Stimulated activated CD4-positive, alpha-beta T cell treated with anti-CD3 and anti-CD28 coated beads, Interleukin-2, amount 100 ng/mL, for 48 hours (primary cell): ENCODE measurements around the gene SYT8.
"Not testable (repeated sequence)": the region's sequence is repeated elsewhere in the genome, so short reads cannot be mapped to it uniquely, and the experiment has no call there.

Experiments used
- DNase-seq, 2 donors: peaks; one replicate each; pipeline ENCODE4 v3.0.0-alpha.2; 2020

SYT8 gene, protein sequence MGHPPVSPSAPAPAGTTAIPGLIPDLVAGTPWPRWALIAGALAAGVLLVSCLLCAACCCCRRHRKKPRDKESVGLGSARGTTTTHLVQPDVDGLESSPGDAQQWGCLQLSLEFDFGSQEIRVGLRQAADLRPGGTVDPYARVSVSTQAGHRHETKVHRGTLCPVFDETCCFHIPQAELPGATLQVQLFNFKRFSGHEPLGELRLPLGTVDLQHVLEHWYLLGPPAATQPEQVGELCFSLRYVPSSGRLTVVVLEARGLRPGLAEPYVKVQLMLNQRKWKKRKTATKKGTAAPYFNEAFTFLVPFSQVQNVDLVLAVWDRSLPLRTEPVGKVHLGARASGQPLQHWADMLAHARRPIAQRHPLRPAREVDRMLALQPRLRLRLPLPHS

DNA sequence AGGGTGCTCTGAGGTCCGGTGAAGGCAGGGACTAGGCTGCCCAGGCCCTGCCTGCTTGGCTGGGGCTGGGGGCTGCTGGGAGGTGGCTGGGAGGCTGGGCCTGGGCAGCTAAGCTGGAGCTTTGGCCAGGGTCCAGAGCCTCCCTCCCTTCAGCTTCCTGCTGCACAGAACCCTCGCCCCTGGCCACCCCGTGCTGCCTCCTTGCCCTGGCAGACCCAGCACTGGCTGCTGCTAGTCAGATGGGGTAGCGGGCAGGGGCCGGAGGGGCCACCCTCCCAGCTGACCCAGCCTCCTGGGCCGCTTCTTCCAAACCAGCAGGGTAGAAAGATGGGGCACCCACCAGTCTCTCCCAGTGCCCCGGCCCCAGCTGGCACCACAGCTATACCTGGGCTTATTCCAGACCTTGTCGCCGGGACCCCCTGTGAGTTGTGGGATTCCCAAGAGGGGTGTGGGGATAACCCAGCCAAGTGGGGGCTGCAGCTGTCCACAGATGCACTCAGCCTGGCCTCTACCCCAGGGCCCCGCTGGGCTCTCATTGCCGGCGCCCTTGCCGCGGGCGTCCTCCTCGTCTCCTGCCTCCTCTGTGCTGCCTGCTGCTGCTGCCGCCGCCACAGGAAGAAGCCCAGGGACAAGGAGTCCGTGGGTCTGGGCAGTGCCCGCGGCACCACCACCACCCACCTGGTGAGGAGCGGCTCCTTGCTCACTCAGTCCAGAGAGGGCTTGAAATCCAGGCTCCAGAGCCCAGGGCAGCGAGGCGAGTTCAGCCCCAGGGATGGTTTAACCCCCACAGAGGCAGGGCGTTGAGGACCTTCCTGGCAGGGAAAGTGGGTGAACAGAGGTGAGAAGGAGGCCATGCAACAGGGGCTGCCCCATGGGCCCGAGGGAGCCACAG, at the start of gene SYT8:
TSS of gene SYT8 (plus strand) at position 212 of the 892 bp plus-strand sequence. CDS start at position 328, 116 bp downstream.
- DNase-seq, result no peak

DNA sequence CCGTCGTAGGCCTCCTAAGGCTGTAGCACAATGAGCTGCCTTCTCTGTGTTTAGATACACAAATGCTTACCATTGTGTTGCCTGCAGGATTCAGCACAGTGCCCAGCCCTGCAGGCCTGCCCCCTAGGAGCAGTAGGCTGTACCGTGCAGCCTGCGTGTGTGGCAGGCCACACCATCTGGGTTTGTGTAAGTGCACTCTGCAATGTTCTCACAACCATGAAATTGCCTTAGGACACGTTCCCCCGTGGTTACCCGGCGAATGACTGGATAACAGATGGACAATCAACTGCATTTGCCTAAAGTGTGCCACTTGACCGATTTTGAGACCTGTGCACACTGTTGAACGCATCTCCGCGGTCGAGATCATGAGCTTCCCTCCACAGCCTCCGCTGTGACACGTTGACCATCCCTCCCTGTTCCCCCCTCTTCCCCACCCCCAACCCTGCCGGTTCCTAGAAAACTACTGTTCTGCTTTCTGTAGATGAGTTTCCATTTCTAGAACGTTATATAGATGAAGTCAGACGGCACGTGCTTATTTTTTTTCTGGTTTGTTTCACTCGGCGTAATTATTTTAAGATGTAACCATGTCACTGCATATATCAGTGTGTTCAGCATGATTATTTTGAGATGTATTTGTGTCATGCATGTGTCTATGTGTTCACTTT, 48.9 kb upstream of the SYT8 start:
- DNase-seq, result no peak

DNA sequence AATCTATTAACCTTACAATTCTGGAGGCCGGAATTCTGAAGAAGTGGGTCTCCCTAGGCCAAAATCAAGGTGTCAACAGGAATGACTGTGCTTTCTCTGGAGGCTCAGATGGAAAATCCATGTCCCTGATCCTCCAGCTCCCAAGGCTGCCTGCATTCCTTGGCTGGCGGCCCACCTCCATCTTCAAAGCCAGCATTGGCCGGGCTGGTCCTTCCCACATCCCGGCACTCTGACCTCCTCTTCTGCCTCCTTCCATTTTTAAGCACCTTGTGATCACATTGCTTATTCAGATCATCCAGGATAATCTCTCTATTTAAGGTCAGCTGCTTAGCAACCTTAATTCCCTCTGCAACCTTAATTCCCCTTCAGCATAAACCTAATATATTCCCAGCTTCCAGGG, 48.3 kb upstream of the SYT8 start:
- no peak for DNase-seq

DNA sequence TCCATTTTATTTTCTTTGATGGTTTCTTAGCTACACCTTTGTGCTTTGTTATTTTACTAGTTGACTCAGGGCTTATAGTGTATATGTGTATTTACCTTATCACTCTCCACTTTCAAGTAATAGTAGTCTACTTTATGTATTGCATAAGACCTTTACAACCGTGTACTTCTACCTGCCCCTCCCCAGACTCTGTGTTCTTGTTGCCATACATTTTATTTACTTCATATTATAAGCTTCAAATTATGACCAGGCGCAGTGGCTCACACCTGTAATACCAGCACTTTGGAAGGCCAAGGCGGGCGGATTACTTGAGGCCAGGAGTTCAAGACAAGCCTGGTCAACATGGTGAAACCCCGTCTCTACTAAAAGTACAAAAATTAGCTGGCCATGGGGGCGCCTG, 42.9 kb upstream of the SYT8 start:
- no peak for DNase-seq

DNA sequence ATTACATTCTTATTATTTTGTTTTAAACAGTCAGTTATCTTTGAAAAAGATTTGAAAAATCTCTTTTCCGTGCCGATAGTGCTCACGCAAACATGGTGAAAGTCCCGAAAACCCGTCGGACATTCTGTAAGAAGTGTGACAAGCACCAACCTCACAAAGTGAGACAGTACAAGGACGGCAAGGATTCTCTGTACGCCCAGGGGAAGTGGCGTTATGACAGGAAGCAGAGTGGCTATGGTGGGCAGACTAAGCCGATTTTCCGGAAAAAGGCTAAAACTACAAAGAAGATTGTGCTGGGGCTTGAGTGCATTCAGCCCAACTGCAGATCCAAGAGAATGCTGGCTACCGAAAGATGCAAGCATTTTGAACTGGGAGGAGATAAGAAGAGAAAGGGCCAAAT, 42.3 kb upstream of the SYT8 start:
- no peak for DNase-seq

DNA sequence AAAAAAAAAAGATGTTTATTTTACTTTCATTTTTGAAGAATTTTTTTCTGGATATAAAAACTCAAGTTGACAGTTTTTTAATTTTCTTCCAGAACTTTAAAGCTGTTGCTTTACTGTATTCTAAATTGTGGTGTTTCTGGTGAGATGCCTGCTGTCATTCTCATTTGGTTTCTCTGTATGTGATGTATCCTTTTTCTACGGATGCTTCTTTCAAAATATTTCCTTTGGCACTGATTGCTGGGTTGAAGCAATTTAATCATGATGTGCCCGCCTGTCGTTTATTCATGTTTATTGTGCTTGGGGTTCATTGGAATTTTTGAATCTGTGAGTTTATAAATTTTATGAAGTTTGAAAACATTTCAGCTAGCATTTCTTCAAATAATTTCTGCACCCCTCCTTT, 41.7 kb upstream of the SYT8 start:
- DNase-seq, result no peak

DNA sequence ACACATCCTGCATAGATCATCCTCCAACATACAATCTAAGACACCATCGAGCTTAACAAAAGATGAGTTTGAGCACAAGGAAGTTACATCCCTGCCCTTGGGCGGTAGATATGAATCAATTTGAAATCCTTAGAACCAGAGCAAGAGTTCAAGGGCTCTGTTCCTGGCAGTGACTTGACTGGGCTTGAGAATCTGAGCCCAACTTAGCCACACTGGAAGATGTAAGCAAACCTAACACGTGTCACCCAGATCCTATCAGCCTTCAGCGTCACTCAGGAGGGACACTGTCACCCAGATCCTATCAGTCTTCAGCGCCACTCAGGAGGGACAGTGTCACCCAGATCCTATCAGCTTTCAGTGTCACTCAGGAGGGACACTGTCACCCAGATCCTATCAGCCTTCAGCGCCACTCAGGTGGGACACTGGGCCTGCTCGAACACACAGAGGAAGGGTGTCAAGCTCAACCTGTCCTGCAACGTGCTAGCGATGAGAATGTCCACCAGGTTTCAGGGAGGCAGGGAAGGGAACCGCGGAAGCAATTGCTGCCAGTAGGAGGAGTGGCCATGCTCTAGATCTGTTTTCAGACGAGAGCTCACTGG, 38.3 kb upstream of the SYT8 start:
- DNase-seq, result no peak

DNA sequence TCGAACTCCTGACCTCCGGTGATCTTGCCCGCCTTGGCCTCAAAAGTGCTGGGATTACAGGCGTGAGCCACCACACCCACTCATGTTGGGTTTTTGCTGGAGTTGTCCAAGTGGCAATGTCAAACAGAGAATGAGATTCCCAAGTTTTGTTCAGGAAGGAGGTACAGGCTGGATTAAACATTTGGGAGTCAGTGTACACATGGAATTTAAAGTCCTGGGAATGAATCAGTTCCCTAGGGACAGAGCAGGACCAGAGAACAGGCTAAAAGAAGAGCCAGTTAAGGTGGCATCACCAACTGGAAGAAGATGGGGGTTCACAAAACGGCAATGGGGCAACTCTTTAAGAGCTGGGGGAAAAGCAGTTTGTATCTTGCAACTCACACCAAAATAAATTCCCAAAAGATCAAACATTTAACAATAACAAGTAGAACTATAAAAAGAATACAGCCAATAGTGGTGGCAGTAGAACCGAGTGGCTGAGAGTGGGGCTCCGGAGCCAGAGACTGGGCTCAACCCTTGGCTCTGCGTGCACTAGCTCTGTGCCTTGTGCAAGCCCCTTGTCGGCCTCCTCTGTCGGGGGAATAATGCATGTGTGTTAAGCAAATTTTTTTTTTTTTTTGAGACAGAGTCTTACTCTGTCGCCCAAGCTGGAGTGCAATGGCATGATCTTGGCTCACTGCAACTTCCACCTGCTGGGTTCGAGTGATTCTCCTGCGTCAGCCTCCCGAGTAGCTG, 37.2 kb upstream of the SYT8 start:
- DNase-seq, result no peak

DNA sequence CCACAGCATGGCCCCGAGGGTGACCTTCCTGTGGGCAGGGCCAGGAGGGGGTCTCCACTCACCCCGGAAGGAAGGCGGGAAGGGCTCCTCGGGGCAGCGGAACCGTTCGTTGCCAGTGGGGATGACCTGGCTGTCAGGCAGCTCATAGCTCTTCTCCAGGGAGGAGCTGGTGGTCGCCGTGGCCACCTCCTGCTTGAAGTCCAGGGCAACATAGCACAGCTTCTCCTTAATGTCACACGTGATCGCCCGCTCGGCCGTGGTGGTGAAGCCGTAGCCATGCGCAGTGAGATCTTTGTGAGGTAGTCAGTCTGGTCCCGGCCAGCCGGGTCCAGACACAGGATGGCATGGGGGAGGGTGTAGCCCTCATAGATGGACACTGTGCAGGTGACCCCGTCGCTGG, 31.5 kb upstream of the SYT8 start:
- no peak for DNase-seq

DNA sequence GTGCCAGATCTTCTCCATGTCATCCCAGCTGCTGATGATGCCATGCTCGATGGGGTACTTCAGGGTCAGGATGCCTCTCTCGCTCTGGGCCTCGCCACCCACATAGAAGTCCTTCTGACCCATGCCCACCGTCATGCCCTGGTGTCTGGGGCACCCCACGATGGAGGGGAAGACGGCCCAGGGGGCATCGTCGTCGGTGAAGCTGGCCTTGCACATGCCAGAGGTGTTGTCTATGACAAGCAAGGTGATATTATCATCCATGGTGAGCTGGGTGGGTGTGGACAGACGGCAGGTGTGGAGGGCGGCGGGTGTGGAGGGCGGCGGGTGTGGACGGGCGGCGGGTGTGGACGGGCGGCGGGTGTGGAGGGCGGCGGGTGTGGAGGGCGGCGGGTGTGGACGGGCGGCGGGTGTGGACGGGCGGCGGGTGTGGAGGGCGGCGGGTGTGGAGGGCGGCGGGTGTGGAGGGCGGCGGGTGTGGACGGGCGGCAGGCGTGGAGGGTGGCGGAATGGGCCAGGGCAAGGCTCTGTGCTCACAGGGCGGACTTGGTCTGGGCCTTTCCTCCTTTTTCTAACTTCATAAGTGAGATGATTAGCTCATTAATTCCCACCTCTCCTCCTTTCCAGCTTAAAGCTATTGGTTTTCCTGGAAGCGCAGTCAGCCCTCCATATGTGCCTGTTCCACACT, 30.8 kb upstream of the SYT8 start:
- not testable (repeated sequence) for DNase-seq

DNA sequence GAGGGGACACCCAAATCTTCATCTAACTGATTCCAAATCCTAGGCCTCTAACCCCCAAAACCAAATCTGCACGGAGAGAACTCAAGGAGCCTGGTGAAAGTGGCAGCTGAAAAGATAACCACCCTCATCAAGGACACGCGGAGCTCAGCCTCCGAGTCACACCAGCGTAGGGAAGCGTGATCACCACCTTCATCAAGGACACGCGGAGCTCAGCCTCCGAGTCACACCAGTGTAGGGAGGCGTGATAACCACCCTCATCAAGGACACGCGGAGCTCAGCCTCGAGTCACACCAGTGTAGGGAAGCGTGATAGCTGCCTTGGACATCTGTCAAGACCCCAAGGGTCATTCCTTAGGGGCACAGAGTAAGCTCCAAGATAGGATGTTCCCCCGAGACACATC, 29.3 kb upstream of the SYT8 start:
- DNase-seq, result no peak

DNA sequence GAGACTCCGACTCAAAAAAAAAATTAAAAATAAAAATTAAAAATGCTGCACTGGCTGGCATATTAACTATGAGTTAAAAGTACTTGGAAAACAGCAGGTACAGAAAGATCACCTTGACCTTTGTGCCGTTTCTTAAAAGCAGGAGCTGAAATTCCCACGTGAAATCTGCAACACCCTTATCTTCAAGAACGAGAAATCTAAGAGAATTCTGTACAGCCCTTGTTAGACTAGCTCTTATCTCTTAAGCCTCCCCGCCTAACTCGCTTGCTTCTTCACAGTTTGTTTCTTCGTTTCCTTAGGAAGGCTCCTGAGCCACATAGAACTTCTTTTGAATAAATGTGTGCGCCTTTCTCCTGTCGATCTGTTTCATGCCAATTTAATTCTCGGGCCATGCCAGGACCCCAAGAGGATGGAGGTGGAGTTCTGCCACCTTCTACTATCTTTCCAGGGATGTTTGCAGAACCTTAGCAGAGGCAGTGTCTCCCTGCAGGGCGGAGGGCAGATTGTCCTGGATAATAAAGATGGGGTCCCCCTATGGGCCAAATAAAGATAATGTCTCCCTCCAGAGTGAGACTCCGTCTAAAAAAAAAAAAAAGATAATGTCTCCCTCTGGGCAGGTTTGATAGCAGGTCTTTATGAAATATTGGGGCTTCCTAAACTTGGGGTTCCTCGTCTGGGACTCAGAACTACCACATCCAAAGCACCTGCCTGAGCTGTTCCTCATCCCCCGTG, 27.4 kb upstream of the SYT8 start:
- no peak for DNase-seq

DNA sequence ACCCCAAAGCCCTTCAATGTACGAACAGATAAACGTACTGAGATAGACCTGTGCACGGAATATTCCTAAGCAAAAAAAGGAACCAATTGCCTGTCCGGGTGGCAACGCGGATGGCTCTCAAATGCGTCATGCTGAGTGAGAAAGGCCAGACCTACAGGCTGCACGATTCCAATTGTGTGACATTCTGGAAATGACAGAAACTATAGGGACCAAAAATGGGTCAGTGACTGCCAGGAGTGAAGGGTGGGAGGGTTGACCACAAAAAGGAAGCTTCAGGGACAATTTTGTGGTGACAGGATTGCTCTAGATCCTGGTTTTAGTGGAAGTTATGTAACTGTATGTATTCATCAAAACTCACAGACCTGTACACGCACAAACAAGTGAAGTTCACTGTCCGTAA, 24.0 kb upstream of the SYT8 start:
- no peak for DNase-seq

DNA sequence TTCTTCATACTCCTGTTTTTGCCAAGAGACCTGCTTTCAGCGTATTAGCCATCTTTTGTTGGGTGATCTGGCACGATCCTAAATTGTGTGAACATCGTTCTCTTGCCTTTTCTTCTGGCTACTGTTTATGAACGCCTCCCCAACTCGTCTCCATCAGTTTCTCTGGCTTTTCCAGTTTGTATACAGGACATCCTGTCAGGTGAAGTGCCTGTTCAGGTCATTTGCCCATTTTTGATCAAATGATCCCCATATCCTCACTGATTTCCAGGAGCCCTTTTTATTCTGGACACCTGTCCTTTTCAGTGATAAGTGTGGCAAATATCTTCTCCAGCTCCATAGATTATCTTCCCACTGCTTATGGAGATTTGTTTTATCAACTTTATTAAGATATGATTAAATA, 22.5 kb upstream of the SYT8 start:
- no peak for DNase-seq

DNA sequence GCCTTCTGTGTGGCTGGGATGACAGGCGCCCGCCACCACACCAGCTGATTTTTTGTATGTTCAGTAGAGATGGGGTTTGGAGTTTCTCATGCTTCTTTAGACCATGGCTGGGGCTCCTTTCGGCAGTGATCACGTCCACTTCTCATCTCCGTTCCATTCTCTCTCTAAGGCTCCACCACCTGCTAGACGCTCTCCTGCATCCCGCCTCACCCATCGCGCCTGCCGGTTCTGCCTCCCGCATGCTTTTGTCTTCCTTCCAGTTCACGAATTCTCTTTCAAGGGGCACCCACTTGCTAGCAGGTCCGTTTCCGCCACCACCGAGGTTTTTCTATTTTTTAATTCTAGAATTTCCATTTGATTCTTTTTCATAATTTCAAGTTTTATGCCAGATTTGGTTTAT, 22.0 kb upstream of the SYT8 start:
- DNase-seq, result no peak

DNA sequence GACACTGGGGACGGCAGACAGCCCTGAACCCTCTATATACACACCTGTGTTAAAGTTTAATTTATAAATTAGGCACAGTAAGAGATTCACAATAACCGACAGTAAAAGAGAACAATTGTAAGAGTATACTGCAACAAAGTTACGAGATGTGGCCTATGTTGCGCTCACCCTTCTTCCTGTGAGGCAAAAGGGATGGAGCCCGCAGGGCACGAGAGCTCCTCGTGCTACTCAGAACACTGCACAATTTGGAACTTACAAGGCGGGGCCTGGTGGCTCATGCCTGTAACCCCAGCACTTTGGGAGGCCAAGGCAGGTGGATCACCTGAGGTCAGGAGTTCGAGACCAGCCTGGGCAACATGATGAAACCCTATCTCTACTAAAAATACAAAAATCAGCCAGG, 21.4 kb upstream of the SYT8 start:
- DNase-seq, result not testable (repeated sequence)

DNA sequence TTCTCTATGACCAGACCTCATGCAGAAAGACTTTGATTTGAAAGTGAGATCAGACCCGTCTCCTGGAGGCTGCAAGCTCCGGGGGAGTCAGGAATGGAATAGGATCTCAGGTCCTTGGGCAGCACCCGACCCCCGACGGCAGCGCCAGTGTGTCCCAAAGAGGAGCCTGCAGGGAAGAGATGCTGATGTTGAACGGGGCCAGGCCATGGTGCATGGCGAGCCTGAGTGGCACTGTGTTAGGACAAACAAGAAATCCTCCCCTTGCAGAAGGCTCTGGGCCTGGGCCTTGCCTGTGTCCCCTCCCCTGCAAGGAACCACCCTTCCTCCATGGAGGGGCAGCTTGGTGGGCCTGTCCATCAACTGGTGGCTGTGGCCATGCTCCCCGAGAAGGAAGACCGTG, 20.1 kb upstream of the SYT8 start:
- no peak for DNase-seq

DNA sequence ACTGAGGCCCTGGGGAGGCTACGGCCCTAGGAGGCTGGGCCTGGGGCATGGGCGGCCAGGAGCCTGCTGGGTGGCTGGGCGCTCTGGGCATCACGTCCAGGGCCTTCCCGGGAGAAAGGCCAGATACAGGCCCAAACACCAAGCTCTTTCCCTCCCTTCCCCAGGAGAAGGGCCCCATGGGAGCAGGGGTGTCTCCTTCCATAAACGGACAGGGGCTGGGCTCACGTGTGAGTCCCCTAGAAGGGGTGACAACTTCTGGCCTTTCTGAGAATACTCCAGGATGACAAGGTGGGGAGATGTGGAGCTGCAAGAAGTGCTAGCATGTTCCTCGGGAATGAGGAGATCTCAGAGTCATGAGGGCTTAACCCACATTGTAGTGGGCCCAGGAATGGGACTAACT, 19.5 kb upstream of the SYT8 start:
- no peak for DNase-seq

DNA sequence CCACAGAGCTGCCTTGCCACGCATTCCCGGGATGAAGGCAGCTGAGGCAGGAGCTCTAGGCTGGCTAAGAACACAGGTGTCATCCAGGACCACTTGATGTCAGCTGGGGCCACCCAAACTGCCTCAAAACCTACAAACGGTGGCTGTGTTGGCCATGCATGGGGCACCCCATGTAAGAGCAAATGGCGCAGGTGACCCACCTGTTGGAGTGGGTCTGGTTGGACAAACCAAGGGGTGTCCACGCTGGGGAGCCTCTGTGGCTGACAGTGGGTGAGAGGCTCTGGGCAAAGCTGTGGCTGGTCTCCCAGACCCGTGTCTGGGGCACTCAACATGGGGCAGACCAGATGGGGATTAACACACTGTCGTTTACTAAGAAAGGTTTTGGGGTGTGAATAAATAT, 19.0 kb upstream of the SYT8 start:
- no peak for DNase-seq

DNA sequence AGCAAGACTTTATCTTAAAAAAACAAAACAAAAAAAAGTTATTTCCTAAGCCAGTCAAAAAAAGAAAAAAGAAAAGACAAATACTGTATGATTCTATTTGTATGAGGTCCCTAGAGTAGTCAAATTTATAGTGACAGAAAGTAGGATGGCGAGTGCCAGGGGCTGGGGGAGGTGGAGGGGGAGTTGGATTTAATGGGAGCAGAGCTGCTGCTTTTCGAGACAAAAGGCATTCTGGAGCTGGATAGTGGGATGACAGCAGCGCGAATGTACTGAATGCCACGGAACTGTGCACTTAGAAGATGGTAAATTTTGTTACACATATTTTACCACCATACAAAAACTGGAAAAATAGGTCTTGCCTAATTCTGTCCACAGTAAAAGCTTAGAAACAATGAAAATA, 17.8 kb upstream of the SYT8 start:
- no peak for DNase-seq

DNA sequence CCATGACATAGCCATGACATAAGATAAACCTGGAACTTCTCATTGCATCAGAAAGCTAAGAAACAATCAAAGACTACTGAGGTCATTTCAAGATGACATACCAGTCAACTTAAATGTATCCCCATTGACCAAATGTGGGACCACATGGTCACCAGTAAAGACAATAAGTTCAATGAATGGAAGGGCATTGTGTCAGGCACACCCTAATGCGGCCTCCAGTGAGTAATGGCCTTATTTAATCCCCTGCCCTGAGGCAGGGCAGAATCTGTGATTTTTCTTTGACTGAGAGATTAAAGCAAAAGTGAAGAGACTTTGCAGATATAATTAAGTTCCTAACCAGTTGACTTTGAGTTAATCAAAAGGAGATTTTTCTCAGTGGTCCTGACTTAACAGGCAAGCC, 17.3 kb upstream of the SYT8 start:
- no peak for DNase-seq
